NOMO-1 treated with DMSO at 0.1 percent for 48 hours (cell line): ENCODE data around the gene DCC.

ENCODE experiments used
- DNase-seq: peaks from one replicate; lab custom pipeline; 2025; ENCODE audit not compliant: unreplicated experiment; lab: John Stamatoyannopoulos, UW

Gene DCC

GRCh38 chr18:52422985-52423601 is 83.1 kb downstream of the DCC start:
- DNase-seq, result no peak

GRCh38 chr18:52426041-52426440 is 86.0 kb downstream of the DCC start:
- no peak for DNase-seq

- DNase-seq, result no peak
Measured at GRCh38 chr18:52426462-52426861, 86.5 kb downstream of the DCC start.

- no peak for DNase-seq
Measured at GRCh38 chr18:52427521-52428175, 87.7 kb downstream of the DCC start.

GRCh38 chr18:52431683-52432082 is 91.7 kb downstream of the DCC start:
- DNase-seq, result no peak

- DNase-seq, result no peak
Measured at GRCh38 chr18:52433797-52434196, 93.8 kb downstream of the DCC start.

- no peak for DNase-seq
Measured at GRCh38 chr18:52435301-52435700, 95.3 kb downstream of the DCC start.

GRCh38 chr18:52437161-52437560 is 97.2 kb downstream of the DCC start:
- no peak for DNase-seq

- DNase-seq, result no peak
Measured at GRCh38 chr18:52439457-52439856, 99.5 kb downstream of the DCC start.

GRCh38 chr18:52441794-52442193 is 101.8 kb downstream of the DCC start:
- DNase-seq, result no peak

GRCh38 chr18:52442686-52443085 is 102.7 kb downstream of the DCC start:
- DNase-seq, result no peak

- no peak for DNase-seq
Measured at GRCh38 chr18:52451256-52451655, 111.3 kb downstream of the DCC start.

GRCh38 chr18:52451851-52452250 is 111.9 kb downstream of the DCC start:
- no peak for DNase-seq

GRCh38 chr18:52452427-52452826 is 112.4 kb downstream of the DCC start:
- DNase-seq, result no peak

GRCh38 chr18:52459890-52460289 is 119.9 kb downstream of the DCC start:
- DNase-seq, result no peak

GRCh38 chr18:52462853-52463252 is 122.9 kb downstream of the DCC start:
- no peak for DNase-seq

- no peak for DNase-seq
Measured at GRCh38 chr18:52465391-52465790, 125.4 kb downstream of the DCC start.

GRCh38 chr18:52468496-52468895 is 128.5 kb downstream of the DCC start:
- DNase-seq, result no peak

- no peak for DNase-seq
Measured at GRCh38 chr18:52475325-52475724, 135.3 kb downstream of the DCC start.

GRCh38 chr18:52481116-52481515 is 141.1 kb downstream of the DCC start:
- no peak for DNase-seq

GRCh38 chr18:52484977-52485376 is 145.0 kb downstream of the DCC start:
- no peak for DNase-seq

GRCh38 chr18:52486052-52486451 is 146.1 kb downstream of the DCC start:
- DNase-seq, result no peak
